NB4 (cell line): ENCODE data around the gene PCDHB8.
"Not testable (repeated sequence)": the region's sequence is repeated elsewhere in the genome, so short reads cannot be mapped to it uniquely, and the experiment has no call there.

Experiments
- DNase-seq: peaks from one replicate; pipeline ENCODE4 v3.0.0; 2010; ENCODE audit warnings: low read depth
- H3K4me3 ChIP-seq: one replicate; pipeline ENCODE4 v1.5.1; 2011; ENCODE audit warnings: mild to moderate bottlenecking, low read depth, low read length, moderate library complexity
- CTCF ChIP-seq: IDR thresholded peaks from one replicate; pipeline ENCODE4 v1.5.1; 2012; ENCODE audit warnings: low read depth, low read length
- MAX ChIP-seq: IDR thresholded peaks from 2 replicates; pipeline ENCODE4 v1.6.1; 2011; ENCODE audit warnings: low read depth, low read length
- MYC ChIP-seq: IDR thresholded peaks from 2 replicates; pipeline ENCODE4 v1.6.1; 2011; ENCODE audit warnings: low read depth, low read length
- POLR2A ChIP-seq: IDR thresholded peaks from 2 replicates; pipeline ENCODE4 v1.6.1; 2011; ENCODE audit warnings: mild to moderate bottlenecking; ENCODE audit not compliant: insufficient read length; ENCODE audit errors: extremely low read depth

The PCDHB8 gene

GRCh38 chr5:141213656-141214339 is 36.2 kb downstream of the PCDHB8 start, which contains the start of gene PCDHB13:
PCDHB13 (plus strand) TSS chr5:141213919; CDS start chr5:141214124, 205 bp downstream.
- TF ChIP-seq CTCF = peak; percentile 35
- not testable (repeated sequence) for H3K4me3 ChIP-seq
- peak; percentile 66 for DNase-seq

- H3K4me3 ChIP-seq = not testable (repeated sequence)
Observed at GRCh38 chr5:141214583-141214982, 37.0 kb downstream of the PCDHB8 start.

GRCh38 chr5:141215504-141215903 is 37.9 kb downstream of the PCDHB8 start:
- DNase-seq = not testable (repeated sequence)

More at GRCh38 chr5:141214583-141214982, 37.0 kb downstream of the PCDHB8 start:
- not testable (repeated sequence) for DNase-seq

GRCh38 chr5:141216035-141216434 is 38.4 kb downstream of the PCDHB8 start:
- not testable (repeated sequence) for DNase-seq

More at GRCh38 chr5:141215504-141215903, 37.9 kb downstream of the PCDHB8 start:
- H3K4me3 ChIP-seq = not testable (repeated sequence)

GRCh38 chr5:141223112-141223783 is 45.7 kb downstream of the PCDHB8 start, which contains the start of gene PCDHB14:
PCDHB14 (plus strand) TSS chr5:141223343; CDS start chr5:141223506, 163 bp downstream.
- TF ChIP-seq MYC (no peak), CTCF (no peak), POLR2A (no peak), MAX (peak; percentile 24; the same call in 1 of the 2 replicates)
- no peak within 1 kb of the TSS for H3K4me3 ChIP-seq
- peak; percentile 64 for DNase-seq

More at GRCh38 chr5:141216035-141216434, 38.4 kb downstream of the PCDHB8 start:
- H3K4me3 ChIP-seq = not testable (repeated sequence)

- not testable (repeated sequence) for H3K4me3 ChIP-seq, DNase-seq
Observed at GRCh38 chr5:141224844-141225243, 47.3 kb downstream of the PCDHB8 start.

- DNase-seq, H3K4me3 ChIP-seq: not testable (repeated sequence)
Observed at GRCh38 chr5:141225421-141225820, 47.8 kb downstream of the PCDHB8 start.
